GM12874 (cell line): ENCODE results near the gene ADCY9.

Experiments used
- CTCF ChIP-seq: IDR thresholded peaks from 2 replicates; pipeline ENCODE4 v1.5.1; 2011; ENCODE audit warnings: low read depth, mild to moderate bottlenecking, control low read depth, low read length, moderate library complexity; ENCODE audit not compliant: insufficient read depth

Gene ADCY9

GRCh38 chr16:4048481-4048880 is 67.8 kb downstream of the ADCY9 start:
- no peak for TF ChIP-seq CTCF

GRCh38 chr16:4046221-4046620 is 70.0 kb downstream of the ADCY9 start:
- no peak for TF ChIP-seq CTCF

- no peak for TF ChIP-seq CTCF
Measured at GRCh38 chr16:4042581-4042980, 73.7 kb downstream of the ADCY9 start.

- no peak for TF ChIP-seq CTCF
Measured at GRCh38 chr16:4038448-4038847, 77.8 kb downstream of the ADCY9 start.

- no peak for TF ChIP-seq CTCF
Measured at GRCh38 chr16:4034963-4035362, 81.3 kb downstream of the ADCY9 start.

GRCh38 chr16:4033951-4034350 is 82.3 kb downstream of the ADCY9 start:
- no peak for TF ChIP-seq CTCF

GRCh38 chr16:4032768-4033167 is 83.5 kb downstream of the ADCY9 start:
- TF ChIP-seq CTCF: no peak

GRCh38 chr16:4028144-4028543 is 88.1 kb downstream of the ADCY9 start:
- TF ChIP-seq CTCF: no peak
